ENCODE data around the gene ZNF644.
"Not testable (repeated sequence)": the region's sequence is repeated elsewhere in the genome, so short reads cannot be mapped to it uniquely, and the experiment has no call there.

ZNF644 gene

GRCh38 chr1:91046766-91047165 is 24.9 kb upstream of the ZNF644 start:
- H3K9me3 ChIP-seq (ENCODE audit: control insufficient read depth in 2 of 2, low read length in 2 of 2): no peaks in the 10 kb centered on the region
- no peak overlapping the region for H3K27ac ChIP-seq (ENCODE audit: low read depth in 2 of 2, low read length in 2 of 2)
- H3K27me3 ChIP-seq (ENCODE audit: control insufficient read depth in 2 of 2, insufficient read depth in 2 of 2, low read length in 2 of 2): no peaks in the 10 kb centered on the region
- H3K9ac ChIP-seq (ENCODE audit: low read depth in 1 of 2, low read length in 2 of 2): no peak overlapping the region
- H3K36me3 ChIP-seq (ENCODE audit: control insufficient read depth in 2 of 2, insufficient read depth in 2 of 2, low read length in 2 of 2): no peaks in the 10 kb centered on the region
- no peak overlapping the region for H3K4me3 ChIP-seq (ENCODE audit: low read length in 2 of 2)
- peaks cover 0 to 3% of the 10 kb centered on the region in 2 donors for H3K4me1 ChIP-seq (ENCODE audit: control insufficient read depth in 2 of 2, insufficient read depth in 2 of 2, low read length in 2 of 2)

GRCh38 chr1:91045284-91045683 is 23.4 kb upstream of the ZNF644 start:
- Histone ChIP-seq H3K4me3 (ENCODE audit: low read length in 2 of 2) (no peak overlapping the region), H3K4me1 (ENCODE audit: control insufficient read depth in 2 of 2, insufficient read depth in 2 of 2, low read length in 2 of 2) (peaks cover 0 to 3% of the 10 kb centered on the region in 2 donors), H3K36me3 (ENCODE audit: control insufficient read depth in 2 of 2, insufficient read depth in 2 of 2, low read length in 2 of 2) (no peaks in the 10 kb centered on the region), H3K9ac (ENCODE audit: low read depth in 1 of 2, low read length in 2 of 2) (no peak overlapping the region), H3K9me3 (ENCODE audit: control insufficient read depth in 2 of 2, low read length in 2 of 2) (no peaks in the 10 kb centered on the region), H3K27ac (ENCODE audit: low read depth in 2 of 2, low read length in 2 of 2) (no peak overlapping the region), H3K27me3 (ENCODE audit: control insufficient read depth in 2 of 2, insufficient read depth in 2 of 2, low read length in 2 of 2) (no peaks in the 10 kb centered on the region)

- H3K9me3 ChIP-seq (ENCODE audit: control insufficient read depth in 2 of 2, low read length in 2 of 2); H3K9ac ChIP-seq (ENCODE audit: low read depth in 1 of 2, low read length in 2 of 2); H3K4me3 ChIP-seq (ENCODE audit: low read length in 2 of 2); H3K27ac ChIP-seq (ENCODE audit: low read depth in 2 of 2, low read length in 2 of 2); H3K27me3 ChIP-seq (ENCODE audit: control insufficient read depth in 2 of 2, insufficient read depth in 2 of 2, low read length in 2 of 2); H3K4me1 ChIP-seq (ENCODE audit: control insufficient read depth in 2 of 2, insufficient read depth in 2 of 2, low read length in 2 of 2); H3K36me3 ChIP-seq (ENCODE audit: control insufficient read depth in 2 of 2, insufficient read depth in 2 of 2, low read length in 2 of 2): not testable (repeated sequence)
Observed at GRCh38 chr1:91044776-91045175, 22.9 kb upstream of the ZNF644 start.

- H3K36me3 ChIP-seq (ENCODE audit: control insufficient read depth in 2 of 2, insufficient read depth in 2 of 2, low read length in 2 of 2); H3K4me3 ChIP-seq (ENCODE audit: low read length in 2 of 2); H3K9me3 ChIP-seq (ENCODE audit: control insufficient read depth in 2 of 2, low read length in 2 of 2); H3K9ac ChIP-seq (ENCODE audit: low read depth in 1 of 2, low read length in 2 of 2); H3K27me3 ChIP-seq (ENCODE audit: control insufficient read depth in 2 of 2, insufficient read depth in 2 of 2, low read length in 2 of 2); H3K27ac ChIP-seq (ENCODE audit: low read depth in 2 of 2, low read length in 2 of 2); H3K4me1 ChIP-seq (ENCODE audit: control insufficient read depth in 2 of 2, insufficient read depth in 2 of 2, low read length in 2 of 2): not testable (repeated sequence)
Observed at GRCh38 chr1:91042372-91042771, 20.5 kb upstream of the ZNF644 start.

- H3K9ac ChIP-seq (ENCODE audit: low read depth in 1 of 2, low read length in 2 of 2): no peak overlapping the region
- H3K36me3 ChIP-seq (ENCODE audit: control insufficient read depth in 2 of 2, insufficient read depth in 2 of 2, low read length in 2 of 2): no peaks in the 10 kb centered on the region
- H3K4me3 ChIP-seq (ENCODE audit: low read length in 2 of 2): no peak overlapping the region
- peaks cover 4 to 13% of the 10 kb centered on the region in 2 donors for H3K4me1 ChIP-seq (ENCODE audit: control insufficient read depth in 2 of 2, insufficient read depth in 2 of 2, low read length in 2 of 2)
- no peaks in the 10 kb centered on the region for H3K27me3 ChIP-seq (ENCODE audit: control insufficient read depth in 2 of 2, insufficient read depth in 2 of 2, low read length in 2 of 2)
- H3K27ac ChIP-seq (ENCODE audit: low read depth in 2 of 2, low read length in 2 of 2): no peak overlapping the region
- H3K9me3 ChIP-seq (ENCODE audit: control insufficient read depth in 2 of 2, low read length in 2 of 2): no peaks in the 10 kb centered on the region
Observed at GRCh38 chr1:91038582-91038981, 16.7 kb upstream of the ZNF644 start.

GRCh38 chr1:91036894-91037829 is 15.3 kb upstream of the ZNF644 start:
- H3K27ac ChIP-seq (ENCODE audit: low read depth in 2 of 2, low read length in 2 of 2): peak overlapping the region; percentile 45 to 50
- H3K9ac ChIP-seq (ENCODE audit: low read depth in 1 of 2, low read length in 2 of 2): no peak overlapping the region
- H3K36me3 ChIP-seq (ENCODE audit: control insufficient read depth in 2 of 2, insufficient read depth in 2 of 2, low read length in 2 of 2): no peaks in the 10 kb centered on the region
- H3K9me3 ChIP-seq (ENCODE audit: control insufficient read depth in 2 of 2, low read length in 2 of 2): no peaks in the 10 kb centered on the region
- H3K4me1 ChIP-seq (ENCODE audit: control insufficient read depth in 2 of 2, insufficient read depth in 2 of 2, low read length in 2 of 2): peaks cover 4 to 16% of the 10 kb centered on the region in 2 donors
- no peaks in the 10 kb centered on the region for H3K27me3 ChIP-seq (ENCODE audit: control insufficient read depth in 2 of 2, insufficient read depth in 2 of 2, low read length in 2 of 2)
- peak overlapping the region in 1 of 2 donors; percentile 14 for H3K4me3 ChIP-seq (ENCODE audit: low read length in 2 of 2)

GRCh38 chr1:91032349-91032748 is 10.5 kb upstream of the ZNF644 start:
- Histone ChIP-seq H3K9me3 (ENCODE audit: control insufficient read depth in 2 of 2, low read length in 2 of 2) (no peaks in the 10 kb centered on the region), H3K4me1 (ENCODE audit: control insufficient read depth in 2 of 2, insufficient read depth in 2 of 2, low read length in 2 of 2) (peaks cover 5 to 16% of the 10 kb centered on the region in 2 donors), H3K4me3 (ENCODE audit: low read length in 2 of 2) (no peak overlapping the region), H3K36me3 (ENCODE audit: control insufficient read depth in 2 of 2, insufficient read depth in 2 of 2, low read length in 2 of 2) (no peaks in the 10 kb centered on the region), H3K9ac (ENCODE audit: low read depth in 1 of 2, low read length in 2 of 2) (no peak overlapping the region), H3K27ac (ENCODE audit: low read depth in 2 of 2, low read length in 2 of 2) (no peak overlapping the region), H3K27me3 (ENCODE audit: control insufficient read depth in 2 of 2, insufficient read depth in 2 of 2, low read length in 2 of 2) (no peaks in the 10 kb centered on the region)

- Histone ChIP-seq H3K36me3 (ENCODE audit: control insufficient read depth in 2 of 2, insufficient read depth in 2 of 2, low read length in 2 of 2) (no peaks in the 10 kb centered on the region), H3K9ac (ENCODE audit: low read depth in 1 of 2, low read length in 2 of 2) (no peak overlapping the region), H3K9me3 (ENCODE audit: control insufficient read depth in 2 of 2, low read length in 2 of 2) (no peaks in the 10 kb centered on the region), H3K4me3 (ENCODE audit: low read length in 2 of 2) (no peak overlapping the region), H3K27ac (ENCODE audit: low read depth in 2 of 2, low read length in 2 of 2) (no peak overlapping the region), H3K27me3 (ENCODE audit: control insufficient read depth in 2 of 2, insufficient read depth in 2 of 2, low read length in 2 of 2) (no peaks in the 10 kb centered on the region), H3K4me1 (ENCODE audit: control insufficient read depth in 2 of 2, insufficient read depth in 2 of 2, low read length in 2 of 2) (peaks cover 5 to 8% of the 10 kb centered on the region in 2 donors)
Observed at GRCh38 chr1:91031081-91031480, 9.2 kb upstream of the ZNF644 start.

- no peak overlapping the region for H3K9ac ChIP-seq (ENCODE audit: low read depth in 1 of 2, low read length in 2 of 2)
- H3K27me3 ChIP-seq (ENCODE audit: control insufficient read depth in 2 of 2, insufficient read depth in 2 of 2, low read length in 2 of 2): no peaks in the 10 kb centered on the region
- H3K9me3 ChIP-seq (ENCODE audit: control insufficient read depth in 2 of 2, low read length in 2 of 2): no peaks in the 10 kb centered on the region
- H3K4me1 ChIP-seq (ENCODE audit: control insufficient read depth in 2 of 2, insufficient read depth in 2 of 2, low read length in 2 of 2): peaks cover 10 to 12% of the 10 kb centered on the region in 2 donors
- H3K27ac ChIP-seq (ENCODE audit: low read depth in 2 of 2, low read length in 2 of 2): no peak overlapping the region
- no peak overlapping the region for H3K4me3 ChIP-seq (ENCODE audit: low read length in 2 of 2)
- H3K36me3 ChIP-seq (ENCODE audit: control insufficient read depth in 2 of 2, insufficient read depth in 2 of 2, low read length in 2 of 2): no peaks in the 10 kb centered on the region
Observed at GRCh38 chr1:91026777-91027176, 4.9 kb upstream of the ZNF644 start.

GRCh38 chr1:91026320-91026719 is 4.5 kb upstream of the ZNF644 start:
- Histone ChIP-seq H3K27me3 (ENCODE audit: control insufficient read depth in 2 of 2, insufficient read depth in 2 of 2, low read length in 2 of 2) (no peaks in the 10 kb centered on the region), H3K9ac (ENCODE audit: low read depth in 1 of 2, low read length in 2 of 2) (no peak overlapping the region)

More at GRCh38 chr1:91026320-91026719, 4.5 kb upstream of the ZNF644 start:
- no peaks in the 10 kb centered on the region for H3K9me3 ChIP-seq (ENCODE audit: control insufficient read depth in 2 of 2, low read length in 2 of 2)
- peaks cover 8 to 10% of the 10 kb centered on the region in 2 donors for H3K4me1 ChIP-seq (ENCODE audit: control insufficient read depth in 2 of 2, insufficient read depth in 2 of 2, low read length in 2 of 2)
- H3K4me3 ChIP-seq (ENCODE audit: low read length in 2 of 2): no peak overlapping the region
- no peak overlapping the region for H3K27ac ChIP-seq (ENCODE audit: low read depth in 2 of 2, low read length in 2 of 2)
- H3K36me3 ChIP-seq (ENCODE audit: control insufficient read depth in 2 of 2, insufficient read depth in 2 of 2, low read length in 2 of 2): no peaks in the 10 kb centered on the region
